IPS-NIHi7 (cell line): ENCODE measurements around the gene ALDH2.
"Not testable (repeated sequence)": the region's sequence is repeated elsewhere in the genome, so short reads cannot be mapped to it uniquely, and the experiment has no call there.

ENCODE experiments used
- DNase-seq: peaks from one replicate; pipeline ENCODE4 v3.0.0; 2012; ENCODE audit warnings: mixed read lengths; ENCODE audit errors: extremely low spot score

Gene ALDH2

DNA sequence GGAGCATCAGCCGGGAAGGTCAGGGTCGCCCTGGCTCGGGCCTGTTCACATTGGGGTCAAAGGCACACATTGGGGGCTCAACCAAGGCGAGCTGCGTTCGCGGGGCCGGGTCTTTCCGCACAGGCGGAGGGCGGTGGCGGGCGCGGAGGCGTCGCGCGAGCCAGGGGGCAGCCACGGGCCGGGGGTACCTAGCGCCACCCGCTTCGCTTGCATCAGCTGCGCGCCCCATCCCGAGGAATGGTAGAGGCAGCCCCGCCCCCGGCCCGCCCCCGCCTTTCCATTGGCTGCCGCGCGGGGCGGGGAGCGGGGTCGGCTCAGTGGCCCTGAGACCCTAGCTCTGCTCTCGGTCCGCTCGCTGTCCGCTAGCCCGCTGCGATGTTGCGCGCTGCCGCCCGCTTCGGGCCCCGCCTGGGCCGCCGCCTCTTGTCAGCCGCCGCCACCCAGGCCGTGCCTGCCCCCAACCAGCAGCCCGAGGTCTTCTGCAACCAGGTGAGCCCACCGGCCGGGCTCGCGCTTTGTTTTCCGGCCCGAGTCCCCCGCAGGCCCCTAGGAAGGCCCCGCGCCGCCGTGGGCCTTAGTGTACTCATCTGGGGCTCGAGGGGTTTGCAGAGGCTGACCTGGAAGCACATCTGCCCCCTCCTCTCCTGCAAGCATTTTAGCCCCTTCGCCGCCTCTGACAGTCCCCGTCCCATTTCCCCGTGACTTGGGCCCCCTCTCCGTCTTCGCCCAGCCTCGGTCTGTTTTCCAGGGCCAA lies at the start of gene ALDH2:
TSS of gene ALDH2 (plus strand) at position 326 of the 754 bp plus-strand sequence. CDS start at position 376, 50 bp downstream.
- peak; percentile 99 for DNase-seq

DNA sequence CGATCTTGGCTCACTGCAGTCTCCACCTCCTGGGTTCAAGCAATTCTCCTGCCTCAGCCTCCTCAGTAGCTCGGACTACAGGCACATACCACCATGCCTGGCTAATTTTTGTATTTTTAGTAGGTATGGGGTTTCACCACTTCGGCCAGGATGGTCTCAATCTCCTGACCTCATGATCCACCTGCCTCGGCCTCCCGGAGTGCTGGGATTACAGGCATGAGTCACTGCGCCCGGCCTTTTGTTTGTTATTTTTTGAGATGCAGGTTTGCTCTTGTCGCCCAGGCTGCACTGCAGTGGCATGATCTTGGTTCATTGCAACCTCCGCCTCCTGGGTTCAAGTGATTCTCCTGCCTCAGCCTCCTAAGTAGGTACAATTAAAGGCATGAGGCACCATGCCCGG lies 47.4 kb upstream of the ALDH2 start:
- not testable (repeated sequence) for DNase-seq

DNA sequence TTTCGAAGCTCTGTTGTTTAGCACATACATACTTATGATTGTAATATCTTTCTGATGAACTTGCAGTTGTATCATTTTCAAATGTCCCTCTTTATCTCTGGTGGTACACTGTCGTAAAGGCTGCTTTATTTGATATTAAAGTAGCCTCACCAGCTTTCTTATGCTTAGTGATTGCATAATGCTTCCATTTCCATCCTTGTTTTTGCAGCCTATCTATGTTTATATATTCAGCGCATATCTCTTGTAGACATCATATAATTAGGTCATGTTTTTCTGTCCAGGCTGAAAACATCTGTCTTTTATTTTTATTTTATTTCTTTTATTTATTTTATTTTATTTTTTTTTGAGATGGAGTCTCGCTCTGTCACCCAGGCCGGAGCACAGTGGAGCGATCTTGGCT lies 46.3 kb upstream of the ALDH2 start:
- DNase-seq = no peak

DNA sequence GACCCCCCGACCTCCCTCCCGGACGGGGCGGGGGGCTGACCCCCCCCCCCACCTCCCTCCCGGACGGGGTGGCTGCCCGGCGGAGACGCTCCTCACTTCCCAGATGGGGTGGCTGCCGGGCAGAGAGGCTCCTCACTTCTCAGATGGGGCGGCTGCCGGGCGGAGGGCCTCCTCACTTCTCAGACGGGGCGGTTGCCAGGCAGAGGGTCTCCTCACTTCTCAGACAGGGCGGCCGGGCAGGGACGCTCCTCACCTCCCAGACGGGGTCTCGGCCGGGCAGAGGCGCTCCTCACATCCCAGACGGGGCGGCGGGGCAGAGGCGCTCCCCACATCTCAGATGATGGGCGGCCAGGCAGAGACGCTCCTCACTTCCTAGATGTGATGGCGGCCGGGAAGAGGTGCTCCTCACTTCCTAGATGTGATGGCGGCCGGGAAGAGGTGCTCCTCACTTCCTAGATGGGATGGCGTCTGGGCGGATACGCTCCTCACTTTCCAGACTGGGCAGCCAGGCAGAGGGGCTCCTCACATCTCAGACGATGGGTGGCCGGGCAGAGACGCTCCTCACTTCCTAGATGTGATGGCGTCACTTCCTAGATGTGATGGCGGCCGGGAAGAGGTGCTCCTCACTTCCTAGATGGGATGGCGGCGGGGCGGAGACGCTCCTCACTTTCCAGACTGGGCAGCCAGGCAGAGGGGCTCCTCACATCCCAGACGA lies 42.9 kb upstream of the ALDH2 start:
- DNase-seq = not testable (repeated sequence)

DNA sequence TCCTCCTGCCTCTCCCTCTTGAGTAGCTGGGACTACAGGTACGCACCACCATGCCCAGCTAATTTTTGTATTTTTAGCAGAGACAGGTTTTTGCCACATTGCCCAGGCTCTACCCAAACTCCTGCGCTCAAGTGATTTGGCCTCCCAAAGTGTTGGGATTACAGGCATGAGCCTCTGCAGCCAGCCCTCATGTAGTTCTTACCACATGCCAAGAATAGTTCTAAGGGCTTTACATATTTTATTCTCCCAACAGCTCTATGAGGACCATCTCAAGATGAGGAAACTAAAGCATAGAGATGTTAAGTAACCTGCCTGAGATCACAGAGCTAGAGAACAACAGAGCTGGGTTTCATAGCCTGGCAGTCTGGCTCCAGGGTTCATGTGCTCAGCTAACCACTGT lies 37.9 kb upstream of the ALDH2 start:
- no peak for DNase-seq

DNA sequence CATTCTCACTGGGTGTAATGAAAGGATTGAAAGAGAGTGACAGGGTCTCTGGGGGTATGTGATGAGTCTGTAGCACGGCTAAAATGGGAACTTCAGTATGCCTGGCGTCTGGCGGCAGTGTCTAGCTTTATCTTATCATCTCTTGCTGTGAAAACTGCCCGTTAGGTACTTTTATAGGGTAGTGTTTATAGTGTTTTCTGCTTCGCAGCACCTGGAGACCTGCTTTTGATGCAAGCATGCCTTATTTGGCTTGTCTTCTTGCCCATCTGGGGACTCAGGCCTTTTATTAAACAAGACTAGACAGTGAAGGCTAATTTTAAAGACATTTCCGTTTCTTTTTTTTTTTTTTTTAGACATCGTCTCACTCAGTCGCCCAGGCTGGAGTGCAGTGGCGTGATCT lies 36.3 kb upstream of the ALDH2 start:
- no peak for DNase-seq

DNA sequence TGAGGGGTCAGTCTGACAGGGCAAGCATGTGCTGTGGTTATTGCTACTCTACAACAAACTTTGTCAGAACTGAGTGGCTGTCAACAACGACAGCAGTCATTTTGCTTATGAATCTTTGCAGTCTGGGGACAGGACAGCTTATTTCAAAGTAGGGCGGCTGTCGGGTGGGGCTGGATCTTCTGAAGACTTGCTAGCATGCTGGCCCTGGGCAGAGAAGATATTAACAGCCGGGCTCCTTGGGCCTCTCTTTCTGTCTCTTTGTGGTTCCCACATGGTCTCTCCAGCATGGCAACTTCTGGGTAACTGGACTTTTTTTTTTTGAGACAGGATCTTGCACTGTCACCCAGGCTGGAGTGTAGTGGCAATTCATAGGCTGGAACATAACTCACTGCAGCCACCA lies 33.9 kb upstream of the ALDH2 start:
- no peak for DNase-seq

DNA sequence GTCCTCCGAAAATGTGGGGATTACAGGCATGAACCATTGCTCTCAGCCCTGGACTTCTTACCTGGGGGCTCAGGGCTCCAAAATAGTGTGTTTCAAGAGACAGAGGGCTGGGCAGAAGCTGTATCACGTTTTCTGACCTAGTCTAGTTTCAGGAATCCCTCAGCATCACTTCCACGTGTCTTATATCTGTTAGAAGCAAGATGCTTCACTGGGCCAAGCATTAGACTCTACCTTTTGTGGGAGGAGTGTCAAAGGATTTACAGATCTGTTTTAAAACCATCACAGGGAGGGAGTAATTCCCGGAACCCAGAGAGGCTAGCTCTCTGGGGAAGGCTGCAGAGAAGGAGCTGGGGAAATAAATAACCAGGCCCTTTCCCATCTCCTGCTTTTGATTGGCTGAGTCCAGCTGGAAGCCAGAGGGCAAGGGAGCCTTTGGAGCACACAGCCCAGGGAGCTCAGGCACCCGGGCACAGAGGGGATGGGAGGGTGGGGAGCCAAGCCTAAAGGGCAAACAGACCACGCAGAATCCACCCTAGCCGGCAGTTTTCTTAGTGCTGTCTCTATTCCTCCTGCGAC lies 33.3 kb upstream of the ALDH2 start:
- no peak for DNase-seq

DNA sequence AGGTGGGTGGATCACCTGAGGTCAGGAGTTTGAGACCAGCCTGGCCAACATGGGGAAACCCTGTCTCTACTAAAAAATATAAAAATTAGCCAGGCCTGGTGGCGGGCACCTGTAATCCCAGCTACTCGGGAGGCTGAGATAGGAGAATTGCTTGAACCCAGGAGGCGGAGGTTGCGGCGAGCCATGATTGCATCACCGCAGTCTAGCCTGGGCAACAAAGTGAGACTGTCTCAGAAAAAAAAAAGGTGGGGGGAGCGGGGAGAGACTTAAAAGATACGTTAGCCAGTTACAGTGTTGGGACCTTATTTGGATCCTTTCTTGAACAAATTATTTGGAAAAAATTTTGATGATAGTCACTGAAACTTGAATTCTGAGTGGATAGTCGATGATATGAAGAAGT lies 27.2 kb upstream of the ALDH2 start:
- not testable (repeated sequence) for DNase-seq

DNA sequence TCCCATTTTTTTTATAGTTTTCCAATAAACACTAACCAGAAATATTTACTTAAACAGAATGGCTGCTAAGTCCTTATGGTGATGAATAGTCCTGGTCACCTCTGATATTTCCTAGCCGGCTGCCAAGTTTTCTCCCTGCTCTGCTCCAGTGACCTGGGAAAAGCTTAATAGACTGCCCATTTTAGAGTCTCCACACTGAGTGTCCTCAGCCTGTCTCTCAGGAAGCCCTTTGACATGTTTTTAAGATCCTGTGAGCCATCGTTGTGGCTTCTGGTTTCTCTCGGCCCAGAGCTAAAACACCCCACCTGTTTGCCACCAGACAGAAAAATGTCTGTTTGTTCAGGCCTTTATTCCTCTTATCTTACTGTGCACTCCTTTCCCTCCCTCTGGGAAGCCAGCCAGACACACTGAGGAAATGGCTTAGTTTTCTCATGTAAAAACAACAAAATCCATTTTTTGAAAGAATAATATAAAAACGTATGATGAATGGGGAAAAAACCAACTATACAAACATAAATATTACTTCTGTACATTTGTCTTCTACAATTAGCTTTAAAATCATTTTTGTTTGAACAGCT lies 25.4 kb upstream of the ALDH2 start:
- DNase-seq = no peak

DNA sequence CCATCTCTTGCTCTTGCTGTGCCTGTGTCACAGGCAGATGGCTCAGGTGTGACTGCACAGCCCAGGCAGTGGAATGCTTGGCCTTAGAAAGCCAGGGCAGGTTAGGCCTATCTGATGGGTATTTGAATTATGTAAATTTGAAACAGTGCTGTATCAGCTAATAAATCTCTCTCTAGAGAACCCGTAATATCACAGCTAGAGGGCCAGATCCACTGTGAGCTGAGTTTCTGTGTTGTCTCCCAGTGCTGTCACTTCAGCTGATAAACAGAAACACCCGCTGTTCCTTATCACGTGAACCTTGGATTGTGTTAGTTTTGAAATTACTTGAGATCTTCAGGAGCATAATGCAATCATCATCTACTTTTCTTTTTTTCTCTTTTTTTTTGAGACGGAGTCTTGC lies 21.5 kb upstream of the ALDH2 start:
- no peak for DNase-seq

DNA sequence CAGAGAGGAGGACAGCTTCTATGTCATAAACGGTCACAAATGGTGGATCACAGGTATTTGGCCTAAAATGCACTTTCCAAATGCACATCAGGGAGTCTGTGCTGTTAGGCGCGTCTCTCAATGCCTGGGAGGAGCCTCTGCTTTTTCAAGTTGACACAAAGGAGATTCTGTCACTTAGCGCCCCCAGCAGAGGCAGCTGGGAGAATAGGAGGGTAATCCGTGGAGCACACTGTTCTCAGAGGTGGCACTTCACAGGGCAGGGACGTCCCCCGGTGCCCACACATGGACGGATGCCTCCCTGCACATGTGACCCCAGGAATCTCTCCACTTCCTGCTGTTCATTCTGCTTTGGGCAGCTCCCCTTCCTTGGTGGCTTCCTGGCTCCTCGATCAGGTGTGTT lies 19.4 kb upstream of the ALDH2 start:
- DNase-seq = no peak

DNA sequence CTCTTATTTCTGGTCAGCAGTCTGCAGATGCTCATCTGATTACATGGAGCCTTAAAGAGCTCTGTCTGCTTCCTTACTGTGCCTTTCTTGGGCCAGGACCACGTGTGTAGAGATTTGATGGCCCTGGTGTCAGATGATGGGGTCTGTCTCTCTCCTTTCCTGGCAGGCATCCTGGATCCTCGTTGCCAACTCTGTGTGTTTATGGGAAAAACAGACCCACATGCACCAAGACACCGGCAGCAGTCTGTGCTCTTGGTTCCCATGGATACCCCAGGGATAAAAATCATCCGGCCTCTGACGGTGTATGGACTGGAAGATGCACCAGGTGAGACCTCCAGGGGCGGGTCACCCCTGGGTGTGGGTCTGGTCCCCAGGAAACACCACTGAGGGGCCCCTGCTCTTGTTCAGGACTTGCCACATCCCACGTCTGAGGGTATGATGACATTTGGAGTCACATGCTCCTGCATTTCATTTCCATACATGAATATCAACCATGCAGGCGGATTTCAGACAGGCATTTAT lies 18.5 kb upstream of the ALDH2 start:
- DNase-seq = no peak

DNA sequence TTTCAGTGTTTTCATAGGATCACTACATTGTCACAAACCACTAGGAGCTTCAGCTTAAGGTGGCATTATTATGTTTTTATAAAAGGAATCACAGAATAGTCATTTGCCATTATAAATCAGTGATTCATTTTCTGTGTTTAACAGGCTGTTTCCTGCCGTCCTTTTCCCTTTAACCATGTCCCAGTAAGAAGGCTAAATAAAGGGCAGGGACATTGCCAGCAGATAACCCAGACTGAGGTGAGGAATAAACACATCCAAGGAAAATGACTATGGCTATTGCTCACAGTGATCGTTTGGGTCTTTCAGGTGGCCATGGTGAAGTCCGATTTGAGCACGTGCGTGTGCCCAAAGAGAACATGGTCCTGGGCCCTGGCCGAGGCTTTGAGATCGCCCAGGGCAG lies 17.9 kb upstream of the ALDH2 start:
- no peak for DNase-seq

DNA sequence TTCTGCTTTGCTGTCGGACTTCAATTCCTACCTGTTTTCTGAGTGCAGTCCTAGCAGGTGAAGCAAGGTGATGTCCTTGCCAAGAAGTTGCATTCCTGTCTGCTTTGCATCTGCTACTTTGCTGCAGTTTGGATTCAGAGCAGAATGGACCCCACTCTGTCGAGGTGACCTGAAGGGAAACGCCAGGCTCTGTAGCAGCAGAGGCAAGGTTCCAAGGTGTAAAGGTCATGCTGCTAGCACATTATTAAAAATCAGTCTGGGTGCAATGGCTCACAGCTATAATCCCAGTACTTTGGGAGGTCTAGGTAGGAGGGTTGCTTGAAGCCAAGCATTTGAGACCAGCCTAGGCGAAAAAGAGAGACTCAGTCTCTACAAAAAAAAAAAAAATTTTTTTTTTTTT lies 17.3 kb upstream of the ALDH2 start:
- DNase-seq = no peak

DNA sequence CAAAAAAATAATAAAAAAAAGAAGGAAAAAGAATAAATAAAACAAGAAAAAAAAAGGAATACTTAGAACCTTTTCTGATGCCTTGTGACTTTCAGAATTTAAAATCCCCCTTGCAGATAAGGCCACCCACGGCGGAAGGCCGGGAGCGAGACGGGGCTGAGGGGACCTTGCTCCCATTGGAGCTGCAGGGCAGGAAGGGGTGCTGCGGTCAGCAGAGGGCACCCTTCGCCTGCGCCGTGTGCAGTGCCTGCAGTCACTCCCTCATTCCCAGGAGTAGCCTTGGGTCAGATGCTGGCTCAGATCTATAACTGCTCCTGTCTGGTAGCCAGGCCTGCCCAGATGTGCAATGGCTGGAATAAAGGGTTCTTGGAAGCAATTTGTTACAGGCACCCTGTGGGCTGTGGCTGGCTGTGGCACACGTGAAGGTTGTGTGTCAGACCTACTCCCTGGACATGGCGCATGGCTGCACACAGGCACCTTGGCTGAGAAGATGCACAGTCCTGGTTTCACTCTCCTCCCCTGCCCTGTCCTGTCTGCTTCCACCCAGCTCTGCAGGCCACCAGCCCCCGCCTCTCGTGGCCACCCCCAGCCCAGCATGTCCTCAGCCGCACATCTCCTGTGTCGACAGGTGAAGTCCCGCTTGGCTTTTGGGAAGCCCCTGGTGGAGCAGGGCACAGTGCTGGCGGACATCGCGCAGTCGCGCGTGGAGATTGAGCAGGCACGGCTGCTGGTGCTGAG lies 13.4 kb upstream of the ALDH2 start:
- peak; percentile 97 for DNase-seq

DNA sequence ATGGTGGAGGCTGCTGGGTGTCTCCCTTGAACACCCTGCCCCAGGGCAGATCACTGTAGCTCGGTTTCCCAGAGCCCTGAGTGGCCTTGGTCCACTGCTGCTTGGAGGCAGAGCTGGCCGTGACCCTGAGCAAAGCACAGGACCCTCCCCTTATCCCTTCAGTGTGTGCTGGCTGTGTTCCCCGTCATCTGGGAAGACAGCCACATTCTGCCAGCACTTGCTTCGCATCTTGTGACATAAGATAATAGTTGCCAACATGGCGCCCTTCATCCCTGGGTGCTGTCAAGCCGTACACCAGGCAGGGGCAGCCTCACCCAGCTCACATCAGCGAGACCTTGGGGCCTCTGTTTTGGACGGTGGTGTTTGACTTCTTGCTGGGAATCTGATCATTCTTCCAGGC lies 12.1 kb upstream of the ALDH2 start:
- DNase-seq = no peak

DNA sequence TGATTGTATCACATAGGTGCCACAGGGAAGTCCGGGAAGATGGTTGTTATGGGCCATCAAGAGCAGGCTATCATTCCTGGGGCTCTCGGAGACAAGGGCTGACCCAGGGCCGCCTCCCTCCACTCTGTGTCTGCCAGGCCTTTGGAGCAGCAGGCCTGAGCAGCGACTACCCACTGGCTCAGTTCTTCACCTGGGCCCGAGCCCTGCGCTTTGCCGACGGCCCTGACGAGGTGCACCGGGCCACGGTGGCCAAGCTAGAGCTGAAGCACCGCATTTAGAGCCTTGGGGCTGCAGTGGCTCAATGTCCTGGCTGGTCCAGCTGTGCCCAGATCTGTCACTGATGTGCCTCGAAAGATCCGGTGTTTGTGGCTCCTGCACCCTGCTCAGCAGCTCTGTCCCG lies 10.5 kb upstream of the ALDH2 start:
- DNase-seq = no peak

DNA sequence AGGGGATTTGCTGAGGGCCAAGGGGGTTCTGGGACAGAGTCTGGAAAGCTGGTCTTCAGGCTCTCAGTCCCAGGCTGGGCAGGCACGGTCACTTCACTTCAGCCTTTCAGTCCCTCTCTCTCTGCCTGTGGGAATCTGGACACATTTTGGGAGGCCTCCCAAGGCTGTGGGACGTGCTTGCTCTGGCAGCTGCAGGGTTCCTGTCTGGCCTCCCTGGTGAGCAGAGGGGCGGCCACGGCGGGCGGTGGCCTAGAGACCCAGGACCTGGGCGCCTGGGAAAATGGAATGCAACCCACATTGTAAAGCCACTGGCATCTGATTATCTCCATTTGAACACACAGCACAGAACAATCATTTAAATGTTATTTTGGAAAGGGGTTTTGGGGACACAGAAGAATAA lies 10.1 kb upstream of the ALDH2 start:
- DNase-seq = no peak

DNA sequence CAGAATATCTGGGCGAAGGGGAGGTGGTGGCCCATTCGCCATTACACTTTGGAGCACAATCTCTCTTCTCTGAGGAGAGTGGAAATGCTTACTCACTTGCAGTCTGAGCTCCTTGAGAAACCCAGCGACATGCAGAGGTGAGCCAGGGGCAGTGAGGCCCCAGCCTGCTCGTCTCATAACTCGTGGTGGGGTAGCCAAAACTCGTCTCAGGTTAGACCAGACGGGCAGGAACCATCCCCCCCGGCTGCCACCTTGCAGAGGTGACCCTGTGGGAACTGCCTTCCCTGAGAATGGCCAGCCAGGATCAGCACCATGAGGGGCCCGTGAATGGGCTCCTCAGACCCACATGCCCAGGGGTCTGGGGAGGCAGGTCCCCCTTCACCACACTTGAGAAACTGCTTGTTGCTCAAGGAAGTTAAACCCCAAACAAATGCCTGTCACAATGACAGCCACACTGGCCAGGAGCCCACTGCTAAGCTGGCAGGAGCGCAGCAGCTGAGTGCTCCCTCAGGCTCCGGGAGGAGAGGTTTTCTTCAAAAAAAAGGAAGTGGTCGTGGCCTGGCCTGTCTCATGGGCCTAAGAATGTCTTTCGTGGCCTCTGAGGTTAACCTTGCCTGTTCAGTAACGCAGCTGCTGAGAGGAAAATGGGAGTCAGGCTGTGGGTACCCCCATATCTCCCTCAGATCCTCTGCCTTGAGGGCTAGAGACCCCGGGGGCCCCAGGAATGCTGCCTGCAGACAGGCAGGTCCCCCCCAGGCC lies 9.2 kb upstream of the ALDH2 start:
- DNase-seq = no peak

DNA sequence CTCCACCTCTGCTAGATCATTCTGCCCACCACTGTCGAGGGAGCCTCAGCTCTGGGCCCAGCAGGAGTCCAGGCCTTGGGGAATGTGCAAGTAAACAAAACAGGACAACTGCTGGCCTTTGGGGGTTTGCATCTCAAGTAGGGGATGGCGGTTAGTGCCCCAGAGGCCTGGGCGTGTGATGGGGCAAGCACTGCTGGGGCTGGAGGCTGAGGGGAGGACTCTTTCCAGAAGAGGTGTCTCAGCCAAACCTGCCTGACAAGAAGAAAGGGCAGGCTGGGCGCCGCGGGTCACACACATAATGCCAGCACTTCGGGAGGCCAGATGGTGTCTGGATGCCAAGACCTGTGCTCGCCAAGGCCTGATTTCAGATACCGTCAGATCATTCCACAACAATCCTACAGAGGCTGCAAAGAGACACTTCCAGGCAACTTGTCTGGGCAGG lies 8.6 kb upstream of the ALDH2 start:
- no peak for DNase-seq
